Stimulated activated CD8-positive, alpha-beta memory T cell treated with anti-CD3 and anti-CD28 coated beads, Interleukin-15, amount 100 ng/mL, for 4 hours (primary cell): ENCODE measurements around the gene WDR27.

Experiments
- DNase-seq, 2 donors: peaks; one replicate each; pipeline ENCODE4 v3.0.0-alpha.2; 2020; ENCODE audit warnings: low read depth in 2 of 2

WDR27 gene

GRCh38 chr6:169564453-169565240 is 137.2 kb downstream of the WDR27 start:
- no peak for DNase-seq

DNA sequence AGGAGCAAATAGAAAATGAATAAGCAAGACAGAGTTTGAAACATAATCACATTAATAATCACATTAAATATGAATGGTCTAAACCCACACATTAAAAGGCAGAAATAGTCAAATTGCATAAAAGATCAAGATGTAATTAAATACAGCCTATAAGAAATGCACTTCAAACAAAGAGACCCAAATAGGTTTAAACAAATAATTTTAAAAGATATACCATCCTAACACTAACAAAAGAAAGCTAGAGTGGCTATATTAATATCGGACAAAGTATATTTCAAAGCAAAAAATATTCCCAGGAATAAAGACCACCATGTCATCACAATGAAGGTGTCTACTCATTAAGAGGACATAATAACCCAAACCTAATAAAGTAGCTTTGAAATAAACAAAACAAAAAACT is 140.2 kb downstream of the WDR27 start:
- DNase-seq: no peak

DNA sequence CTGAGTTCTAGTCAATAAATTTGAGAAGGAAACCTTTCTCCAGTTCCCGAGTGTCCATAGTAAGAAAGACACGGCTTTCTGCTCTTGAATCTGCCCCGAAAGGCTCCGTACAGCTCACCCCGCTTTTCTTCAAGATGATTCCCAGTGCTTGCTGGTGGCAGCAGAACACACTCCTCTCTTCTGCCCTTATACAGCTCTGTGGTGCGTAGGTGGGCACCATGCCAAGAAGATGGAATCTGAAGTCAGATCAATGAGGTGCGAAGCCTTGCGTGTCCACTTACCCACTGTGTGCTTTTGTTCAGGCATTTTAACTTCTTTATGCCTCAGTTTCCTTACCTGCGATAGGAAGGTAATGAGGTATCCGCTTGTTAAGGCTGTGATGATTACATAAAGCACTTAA is 142.2 kb downstream of the WDR27 start:
- no peak for DNase-seq

- no peak for DNase-seq
Measured at GRCh38 chr6:169558774-169559441, 142.9 kb downstream of the WDR27 start.

DNA sequence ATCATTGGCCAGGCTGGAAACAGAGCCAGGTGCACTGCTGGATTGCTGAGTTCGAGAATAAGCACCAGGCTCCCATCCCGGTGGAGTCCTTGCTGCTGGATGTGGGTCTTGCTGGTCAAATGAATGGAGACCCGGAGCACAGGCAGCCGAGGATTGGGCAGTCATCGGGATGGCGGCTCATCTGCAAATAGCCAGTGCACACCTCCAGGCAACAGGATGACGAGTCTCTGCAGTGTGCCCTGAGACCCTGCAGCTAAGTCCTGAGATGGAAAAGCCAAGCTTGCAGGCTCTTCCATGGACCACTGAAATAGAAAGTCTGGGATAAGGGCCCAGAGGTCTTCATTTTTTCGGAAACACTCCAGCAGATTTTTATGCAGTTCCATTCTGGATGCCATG is 143.5 kb downstream of the WDR27 start:
- no peak for DNase-seq

GRCh38 chr6:169557887-169558286 is 143.9 kb downstream of the WDR27 start:
- no peak for DNase-seq

DNA sequence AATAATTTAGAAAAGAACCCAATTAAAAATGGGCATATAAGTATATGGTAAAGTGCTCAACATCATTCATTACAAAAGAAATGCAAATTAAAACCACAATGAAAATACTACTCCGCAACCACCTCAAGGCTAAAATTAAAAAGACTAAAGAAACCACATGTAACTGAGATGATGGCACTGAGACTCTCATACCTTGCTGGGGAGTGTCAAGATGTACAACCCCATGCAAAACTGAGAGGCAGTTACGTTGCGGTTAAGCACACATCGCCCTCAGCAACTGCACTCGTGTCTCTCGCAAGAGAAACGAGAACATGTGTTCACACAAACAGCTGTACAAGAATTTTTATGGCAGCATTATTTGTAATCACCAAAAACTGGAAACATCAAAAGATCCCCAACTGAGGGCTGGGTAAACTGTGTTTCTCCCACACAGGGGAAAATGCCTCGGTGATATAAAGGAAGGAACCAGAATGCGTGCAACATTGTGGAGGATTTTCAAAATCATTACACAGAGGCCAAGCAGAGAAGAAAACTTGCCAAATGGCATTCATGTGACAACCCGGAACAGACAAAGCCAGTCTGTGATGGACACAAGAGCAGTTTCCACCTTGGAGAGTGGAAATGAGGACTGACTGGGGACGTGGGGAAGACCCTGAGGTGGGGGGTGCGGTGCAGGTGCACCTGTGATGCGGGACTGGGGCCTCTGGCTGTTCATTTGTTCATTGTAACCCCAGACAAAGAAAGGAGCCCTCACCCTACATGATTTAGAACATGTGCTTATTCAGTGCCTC is 144.9 kb downstream of the WDR27 start:
- DNase-seq: no peak

DNA sequence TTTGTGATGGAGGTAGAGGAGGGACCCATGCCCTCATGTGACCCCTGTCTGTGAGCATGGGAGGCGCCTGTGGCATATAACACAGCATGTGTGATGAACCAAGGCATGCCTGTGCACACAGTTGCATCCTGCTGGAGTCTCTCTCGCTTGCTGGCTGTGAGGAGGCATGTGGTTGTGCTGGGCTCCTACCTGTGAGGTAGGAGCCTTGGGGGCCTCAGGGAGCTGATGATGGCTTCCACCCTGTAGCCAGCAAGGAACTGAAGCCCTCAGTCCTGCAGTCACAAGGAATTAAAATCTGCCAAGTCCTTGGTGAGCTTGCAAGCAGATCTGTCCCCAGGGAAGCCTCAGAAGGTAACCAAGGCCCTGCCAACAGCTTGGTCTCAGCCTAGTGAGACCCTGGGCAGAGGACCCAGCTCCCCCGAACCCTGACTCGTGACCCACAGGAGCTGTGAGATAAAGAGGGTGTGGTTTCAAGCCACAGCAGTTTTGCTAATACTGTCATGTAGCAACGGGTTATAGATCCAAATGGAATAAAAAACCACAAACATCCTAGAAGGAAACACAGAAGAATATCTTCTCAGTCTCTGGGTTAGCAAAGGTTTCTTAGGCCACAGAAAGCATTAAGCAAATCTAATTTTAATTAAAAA is 145.7 kb downstream of the WDR27 start:
- DNase-seq: no peak

GRCh38 chr6:169545982-169546381 is 155.8 kb downstream of the WDR27 start:
- DNase-seq: no peak

DNA sequence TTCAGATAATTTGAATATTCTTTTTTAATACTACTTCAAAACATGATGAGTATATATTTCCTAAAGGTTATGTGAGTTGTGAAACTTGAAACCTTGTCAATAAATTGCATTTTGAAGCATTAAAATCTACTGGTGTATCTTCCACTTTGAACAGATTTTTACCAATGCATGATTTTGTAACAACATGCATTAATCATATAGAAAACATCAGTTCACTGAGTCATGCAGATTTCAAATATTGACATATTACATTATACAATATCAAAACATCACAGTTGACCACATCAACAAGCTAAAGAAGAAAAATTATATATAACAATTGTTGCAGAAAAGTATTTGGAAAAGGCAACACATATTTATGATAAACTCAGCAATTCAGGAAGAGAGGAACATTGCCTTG is 158.1 kb downstream of the WDR27 start:
- no peak for DNase-seq

GRCh38 chr6:169542491-169542890 is 159.3 kb downstream of the WDR27 start:
- DNase-seq: no peak

DNA sequence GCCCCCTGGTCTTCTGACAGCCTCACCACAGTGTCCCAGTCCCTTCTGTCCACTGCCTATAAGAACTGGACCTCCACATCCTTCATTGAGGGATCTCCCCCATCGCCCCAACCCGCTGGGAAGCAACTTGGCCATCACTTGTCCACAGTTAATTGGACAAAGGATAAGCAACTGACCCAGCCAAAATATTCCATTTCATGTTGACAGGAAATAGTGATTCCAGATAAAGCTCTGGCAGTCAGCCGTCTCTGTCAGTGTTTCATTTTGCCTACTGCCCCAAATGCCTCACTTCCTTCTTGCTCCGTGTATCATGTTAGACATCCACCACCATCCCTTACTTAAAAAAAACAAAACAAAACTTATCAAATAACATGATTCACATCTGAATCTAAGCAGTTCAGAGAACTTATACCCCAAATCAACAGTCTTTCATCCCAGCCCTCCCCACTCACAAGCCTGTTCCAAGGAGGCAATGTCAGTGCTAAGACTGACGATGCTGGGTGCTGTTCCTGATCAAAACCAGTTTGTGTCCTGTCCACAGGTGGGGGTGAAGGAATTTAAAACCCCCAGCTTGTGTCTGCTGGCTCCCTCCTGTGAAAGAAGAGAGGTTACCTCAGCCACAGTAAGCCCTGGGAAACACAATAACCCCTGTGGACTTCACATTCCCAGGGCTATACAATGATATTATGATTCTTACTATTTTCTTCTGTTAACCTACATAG is 162.5 kb downstream of the WDR27 start:
- DNase-seq: no peak

DNA sequence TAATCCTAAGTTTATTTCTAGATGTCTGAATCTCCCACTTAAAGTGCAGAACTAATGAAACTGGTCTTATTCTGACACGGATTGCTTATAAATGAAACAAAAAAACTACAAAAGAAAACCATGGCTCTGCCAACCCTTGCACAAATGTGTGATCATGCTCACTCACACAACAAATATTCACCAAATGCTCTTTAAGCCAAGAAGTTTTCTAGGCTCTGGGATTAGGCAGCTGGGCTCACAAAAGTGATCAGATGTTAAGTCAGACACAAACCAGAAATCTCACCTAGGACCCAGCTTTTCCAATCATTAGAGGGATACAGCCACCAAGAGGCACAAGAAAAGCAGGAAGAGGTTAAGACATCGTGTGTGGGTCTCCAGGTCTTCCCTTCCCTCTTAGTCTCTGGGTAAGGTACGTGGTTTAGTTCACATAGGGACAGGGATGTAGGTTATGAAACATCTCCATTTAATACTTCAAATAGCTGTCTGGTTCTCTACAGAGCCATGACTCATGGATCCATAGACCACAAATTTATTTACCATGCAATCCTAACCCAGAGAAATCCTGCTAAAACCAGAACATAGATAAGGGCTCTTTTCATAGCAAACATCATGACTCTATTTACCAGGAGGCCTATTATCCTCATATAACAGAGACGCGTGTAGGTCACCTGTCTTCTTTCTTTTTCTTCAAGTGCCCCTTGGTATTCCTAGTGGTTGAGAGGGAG is 165.2 kb downstream of the WDR27 start:
- DNase-seq: no peak

- no peak for DNase-seq
Measured at GRCh38 chr6:169534039-169534421, 167.8 kb downstream of the WDR27 start.

- no peak for DNase-seq
Measured at GRCh38 chr6:169533301-169534038, 168.4 kb downstream of the WDR27 start.

- DNase-seq: no peak
Measured at GRCh38 chr6:169530752-169531123, 171.1 kb downstream of the WDR27 start.

DNA sequence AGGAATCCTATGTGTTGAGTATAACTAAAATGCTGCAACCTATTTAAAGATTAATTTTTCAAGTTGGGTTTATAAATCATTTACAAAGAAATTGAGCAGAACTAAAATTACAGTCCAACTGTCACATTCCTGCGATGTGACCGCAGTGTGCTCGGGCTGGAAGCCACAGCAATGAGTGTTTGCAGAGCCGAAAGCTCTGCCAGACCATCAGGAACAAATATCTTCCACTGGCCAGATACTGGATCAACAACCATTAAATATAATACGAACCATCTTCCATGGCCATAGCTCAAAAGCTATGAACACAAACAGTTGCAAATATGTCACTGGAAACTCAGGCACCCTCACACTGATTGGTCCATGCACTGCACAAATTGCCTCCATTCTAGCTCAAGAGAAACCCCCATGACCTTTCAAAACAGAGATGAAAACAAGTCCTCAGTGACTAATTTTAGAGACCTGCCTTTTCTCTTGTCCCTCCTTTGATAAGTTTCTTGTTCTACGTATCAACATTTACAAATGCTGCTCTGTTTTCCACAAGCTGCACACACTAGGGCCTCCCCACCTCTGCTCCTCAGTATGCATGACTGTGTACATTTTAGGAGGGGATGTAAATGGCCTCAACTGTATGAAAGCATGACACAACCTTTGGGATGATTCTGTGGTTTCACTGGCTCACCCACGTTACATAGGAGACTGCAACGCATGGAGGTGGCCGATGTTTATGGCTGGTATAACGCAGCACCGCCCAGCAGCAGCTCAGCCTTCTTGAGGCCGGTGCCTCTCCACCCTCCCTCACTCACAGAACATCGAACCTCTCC is 171.7 kb downstream of the WDR27 start:
- no peak for DNase-seq

DNA sequence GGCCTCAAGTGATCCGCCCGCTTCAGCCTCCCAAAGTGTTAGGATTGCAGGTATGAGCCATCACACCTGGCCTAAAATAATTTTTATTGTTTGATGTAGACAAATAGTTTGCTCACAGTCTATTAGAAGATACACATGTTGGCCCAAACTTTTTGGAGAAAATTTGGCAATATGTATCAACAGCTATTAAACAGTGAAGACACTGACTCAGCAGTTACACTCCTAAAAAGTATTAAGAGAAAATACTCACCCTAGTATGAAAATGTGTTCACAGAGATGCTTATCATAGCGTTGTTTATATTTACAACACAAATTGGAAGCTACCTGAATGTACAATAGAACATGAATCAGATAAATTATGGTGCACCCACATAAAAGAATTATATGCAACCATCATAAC is 173.1 kb downstream of the WDR27 start:
- no peak for DNase-seq

GRCh38 chr6:169527306-169527705 is 174.5 kb downstream of the WDR27 start:
- no peak for DNase-seq
